Measurements from ENCODE around the gene BABAM2. TPM values are rescaled to one million over a fixed set of nuclear protein-coding genes. Genes with fewer than 3 reads are reported as not detected.
A peak's percentile ranks its signal among the peaks of the same experiment; 100 is the strongest.
"Not testable (repeated sequence)": the region's sequence is repeated elsewhere in the genome, so short reads cannot be mapped to it uniquely, and the experiment has no call there.

The BABAM2 gene
- total and polyA plus RNA-seq, 2 experiments from 2014 or later = 31.8 to 83.3 TPM

GRCh38 chr2:27856956-27857355 is 33.6 kb upstream of the BABAM2 start:
- H3K27ac ChIP-seq = no peak overlapping the region
- no peak for DNase-seq (ENCODE audit: low read depth in 1 of 2, low spot score in 1 of 2)

GRCh38 chr2:27857417-27858172 is 32.9 kb upstream of the BABAM2 start:
- Histone ChIP-seq H3K4me3 (no peak overlapping the region), H3K4me1 (ENCODE audit: low read depth) (no peaks in the 10 kb centered on the region), H3K27me3 (peaks cover 9% of the 10 kb centered on the region), H3K36me3 (no peaks in the 10 kb centered on the region), H3K9me3 (ENCODE audit: low read depth) (no peaks in the 10 kb centered on the region), H3K27ac (no peak overlapping the region)
- peak in 1 of 2 donors; percentile 15 for DNase-seq (ENCODE audit: low read depth in 1 of 2, low spot score in 1 of 2)
- TF ChIP-seq CTCF (IDR thresholded peaks at IDR 0.05; ENCODE audit: low read depth, low read length) = no peak

More at GRCh38 chr2:27856956-27857355, 33.6 kb upstream of the BABAM2 start:
- H3K27me3 ChIP-seq = peaks cover 9% of the 10 kb centered on the region
- H3K36me3 ChIP-seq = no peaks in the 10 kb centered on the region
- H3K4me3 ChIP-seq = no peak overlapping the region
- H3K9me3 ChIP-seq (ENCODE audit: low read depth) = no peaks in the 10 kb centered on the region
- TF ChIP-seq CTCF (IDR thresholded peaks at IDR 0.05; ENCODE audit: low read depth, low read length) = no peak
- no peaks in the 10 kb centered on the region for H3K4me1 ChIP-seq (ENCODE audit: low read depth)

- H3K36me3 ChIP-seq = no peaks in the 10 kb centered on the region
Observed at GRCh38 chr2:27860111-27860510, 30.4 kb upstream of the BABAM2 start.

GRCh38 chr2:27863146-27863545 is 27.4 kb upstream of the BABAM2 start:
- H3K27me3 ChIP-seq = peaks cover 9% of the 10 kb centered on the region
- DNase-seq (ENCODE audit: low read depth in 1 of 2, low spot score in 1 of 2) = no peak
- TF ChIP-seq CTCF (IDR thresholded peaks at IDR 0.05; ENCODE audit: low read depth, low read length) = no peak
- H3K4me3 ChIP-seq = no peak overlapping the region
- no peaks in the 10 kb centered on the region for H3K9me3 ChIP-seq (ENCODE audit: low read depth)
- H3K27ac ChIP-seq = no peak overlapping the region
- no peaks in the 10 kb centered on the region for H3K36me3 ChIP-seq
- H3K4me1 ChIP-seq (ENCODE audit: low read depth) = no peaks in the 10 kb centered on the region

More at GRCh38 chr2:27860111-27860510, 30.4 kb upstream of the BABAM2 start:
- no peak overlapping the region for H3K27ac ChIP-seq
- no peak overlapping the region for H3K4me3 ChIP-seq
- H3K9me3 ChIP-seq (ENCODE audit: low read depth) = no peaks in the 10 kb centered on the region
- peaks cover 9% of the 10 kb centered on the region for H3K27me3 ChIP-seq
- DNase-seq (ENCODE audit: low read depth in 1 of 2, low spot score in 1 of 2) = peak in 1 of 2 donors; percentile 76
- TF ChIP-seq CTCF (IDR thresholded peaks at IDR 0.05; ENCODE audit: low read depth, low read length) = no peak
- no peaks in the 10 kb centered on the region for H3K4me1 ChIP-seq (ENCODE audit: low read depth)

- not testable (repeated sequence) for H3K27me3 ChIP-seq; H3K4me1 ChIP-seq (ENCODE audit: low read depth); H3K4me3 ChIP-seq; H3K9me3 ChIP-seq (ENCODE audit: low read depth); H3K36me3 ChIP-seq; DNase-seq (ENCODE audit: low read depth in 1 of 2, low spot score in 1 of 2); H3K27ac ChIP-seq
Observed at GRCh38 chr2:27863955-27864354, 26.6 kb upstream of the BABAM2 start.

- no peaks in the 10 kb centered on the region for H3K27me3 ChIP-seq
- no peak overlapping the region for H3K4me3 ChIP-seq
- DNase-seq (ENCODE audit: low read depth in 1 of 2, low spot score in 1 of 2) = no peak
- no peaks in the 10 kb centered on the region for H3K9me3 ChIP-seq (ENCODE audit: low read depth)
- H3K36me3 ChIP-seq = no peaks in the 10 kb centered on the region
- no peak for TF ChIP-seq CTCF (IDR thresholded peaks at IDR 0.05; ENCODE audit: low read depth, low read length)
- no peaks in the 10 kb centered on the region for H3K4me1 ChIP-seq (ENCODE audit: low read depth)
- no peak overlapping the region for H3K27ac ChIP-seq
Observed at GRCh38 chr2:27866237-27866636, 24.3 kb upstream of the BABAM2 start.
